DND-41 (cell line): ENCODE measurements around the gene ITGA7.

Source experiments
- CTCF ChIP-seq: IDR thresholded peaks from 2 replicates; pipeline ENCODE4 v1.5.1; 2012; ENCODE audit warnings: borderline replicate concordance, low read length, moderate library complexity, mild to moderate bottlenecking; ENCODE audit not compliant: poor library complexity, severe bottlenecking; ENCODE audit errors: extremely low read depth
- EZH2 ChIP-seq: IDR thresholded peaks from 3 replicates; pipeline ENCODE4 v1.6.1; 2012; ENCODE audit warnings: borderline replicate concordance, low read depth, mild to moderate bottlenecking, moderate library complexity, low read length, inconsistent platforms; ENCODE audit not compliant: severe bottlenecking

GRCh38 chr12:55699471-55700055, 8.1 kb downstream of the ITGA7 start:
- TF ChIP-seq EZH2 (no peak), CTCF (no peak)
